SK-N-MC (cell line): ENCODE measurements around the gene AUTS2.

Experiments
- DNase-seq: peaks from one replicate; pipeline ENCODE4 v3.0.0-alpha.2; 2011; ENCODE audit warnings: low read depth, low spot score
- H3K27ac ChIP-seq: fragments of 200-600 bp; sonication (generic); 2 replicates; pipeline ENCODE4 v1.5.1; 2016; ENCODE audit warnings: mixed run types
- H3K36me3 ChIP-seq: fragments of 200-600 bp; sonication (generic); 2 replicates; pipeline ENCODE4 v1.6.1; 2017; ENCODE audit warnings: antibody characterized with exemption, low read length, mixed read lengths; ENCODE audit not compliant: insufficient read depth
- H3K4me3 ChIP-seq: fragments of 200-600 bp; sonication (generic); 2 replicates; pipeline ENCODE4 v1.5.1; 2016
- H3K9ac ChIP-seq: fragments of 200-600 bp; sonication (generic); 2 replicates; pipeline ENCODE4 v1.8.0; 2017; ENCODE audit warnings: mixed run types, mixed read lengths; ENCODE audit not compliant: insufficient read length
- H3K9me3 ChIP-seq: fragments of 200-600 bp; sonication (generic); 2 replicates; pipeline ENCODE4 v1.6.1; 2017; ENCODE audit warnings: low read depth, mild to moderate bottlenecking, antibody characterized with exemption, low read length, moderate library complexity, mixed read lengths
- EZH2 ChIP-seq: fragments of 200-600 bp; sonication (generic); IDR thresholded peaks from one replicate; pipeline ENCODE4 v1.6.1; 2017; ENCODE audit warnings: antibody characterized with exemption
- FOXP2 ChIP-seq: optimal IDR thresholded peaks from 2 replicates; pipeline ENCODE3; 2011; ENCODE audit warnings: mild to moderate bottlenecking, moderate library complexity; ENCODE audit not compliant: insufficient read depth; ENCODE audit errors: extremely low read length, control extremely low read depth
- POLR2AphosphoS5 ChIP-seq: IDR thresholded peaks from 2 replicates; pipeline ENCODE4 v1.6.1; 2012; ENCODE audit warnings: mild to moderate bottlenecking, low read depth, low read length, borderline replicate concordance

Gene AUTS2

DNA sequence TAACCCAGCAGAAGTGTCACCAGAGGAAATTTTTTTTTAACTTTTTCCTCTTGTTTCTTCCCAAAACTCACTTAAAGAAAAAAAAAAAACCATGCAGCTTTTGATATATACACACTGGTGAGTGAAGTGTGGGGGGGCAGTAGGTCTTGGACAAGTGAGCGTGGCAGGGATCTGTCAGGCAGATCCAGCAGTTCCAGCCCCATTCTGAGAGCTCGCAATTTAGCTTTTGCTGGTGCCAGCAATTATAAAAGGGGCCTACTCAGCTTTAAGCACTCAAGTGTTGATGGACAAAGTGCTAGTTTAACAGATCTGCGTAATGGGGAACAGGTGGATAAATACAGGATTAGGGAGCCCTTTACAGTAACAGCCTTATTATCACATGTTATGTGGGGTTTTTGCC lies 914.5 kb downstream of the AUTS2 start:
- no peak for DNase-seq
- Histone ChIP-seq H3K9me3 (no peaks in the 10 kb centered on the region), H3K9ac (no peak overlapping the region), H3K27ac (no peak overlapping the region), H3K36me3 (no peaks in the 10 kb centered on the region), H3K4me3 (peak overlapping the region; percentile 49)
- TF ChIP-seq POLR2AphosphoS5 (no peak; the same call in 1 of the 2 replicates), FOXP2 (no peak), EZH2 (no peak)

DNA sequence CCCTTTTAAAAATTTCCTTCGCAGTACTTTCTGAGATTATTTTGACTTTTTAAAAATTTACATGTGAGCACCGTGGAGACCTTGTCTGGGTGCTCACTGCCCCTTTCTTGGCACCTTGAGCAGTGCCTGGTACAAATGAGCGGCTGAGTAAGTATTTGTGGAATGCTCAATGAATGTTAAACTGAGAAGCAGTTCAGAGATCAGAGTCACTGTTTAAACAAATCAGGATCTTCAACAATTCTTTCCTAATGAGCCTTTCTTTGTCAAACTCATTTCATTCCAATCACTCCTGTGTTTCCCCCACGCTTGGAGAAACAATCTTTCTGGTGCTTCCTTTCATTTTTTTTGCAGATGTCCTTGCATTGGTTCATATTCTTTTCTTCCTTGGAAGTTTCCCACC lies 922.3 kb downstream of the AUTS2 start:
- DNase-seq = no peak
- Histone ChIP-seq H3K9ac (no peak overlapping the region), H3K4me3 (no peak overlapping the region), H3K9me3 (no peaks in the 10 kb centered on the region), H3K27ac (no peak overlapping the region), H3K36me3 (no peaks in the 10 kb centered on the region)
- no peak for TF ChIP-seq POLR2AphosphoS5
- no peak for TF ChIP-seq EZH2
- no peak for TF ChIP-seq FOXP2

DNA sequence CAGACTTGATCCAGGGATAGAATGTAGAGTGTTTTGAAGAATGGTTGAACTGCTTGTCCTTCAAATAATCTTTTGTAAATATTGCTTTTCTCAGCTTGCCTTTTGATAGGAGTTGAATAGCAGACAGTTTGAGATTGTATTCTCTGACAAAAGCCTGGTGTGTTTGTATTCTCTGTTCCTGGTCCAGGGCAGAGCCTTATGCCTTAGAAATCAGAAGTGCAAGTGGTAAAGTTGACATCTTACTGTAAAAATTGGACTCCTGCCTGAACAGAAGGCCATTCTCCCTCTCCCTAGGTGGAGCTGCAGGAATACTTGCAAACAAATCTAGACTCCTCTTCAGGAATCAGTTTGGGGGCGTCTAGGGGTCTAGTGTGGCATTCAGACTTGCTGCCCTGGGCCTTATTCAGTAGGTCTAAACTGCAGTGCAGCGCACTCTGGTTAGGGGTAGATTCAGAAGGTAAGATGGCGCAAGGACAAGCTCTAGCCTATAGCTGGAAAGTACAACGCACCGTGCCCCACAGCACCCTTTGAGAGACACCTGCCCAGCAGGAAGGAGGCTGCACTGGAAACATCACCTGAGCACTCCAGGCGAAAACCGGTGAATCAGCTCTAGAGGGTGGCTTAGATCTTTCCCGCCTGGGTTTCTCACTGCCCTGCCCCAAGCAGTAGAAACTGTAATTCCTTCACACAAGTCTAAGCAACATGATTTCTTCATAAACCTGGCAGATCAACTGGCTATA lies 925.1 kb downstream of the AUTS2 start:
- Histone ChIP-seq H3K36me3 (no peaks in the 10 kb centered on the region), H3K9ac (no peak overlapping the region), H3K4me3 (no peak overlapping the region), H3K27ac (no peak overlapping the region), H3K9me3 (no peaks in the 10 kb centered on the region)
- no peak for TF ChIP-seq FOXP2
- TF ChIP-seq POLR2AphosphoS5 = no peak
- no peak for TF ChIP-seq EZH2
- no peak for DNase-seq

DNA sequence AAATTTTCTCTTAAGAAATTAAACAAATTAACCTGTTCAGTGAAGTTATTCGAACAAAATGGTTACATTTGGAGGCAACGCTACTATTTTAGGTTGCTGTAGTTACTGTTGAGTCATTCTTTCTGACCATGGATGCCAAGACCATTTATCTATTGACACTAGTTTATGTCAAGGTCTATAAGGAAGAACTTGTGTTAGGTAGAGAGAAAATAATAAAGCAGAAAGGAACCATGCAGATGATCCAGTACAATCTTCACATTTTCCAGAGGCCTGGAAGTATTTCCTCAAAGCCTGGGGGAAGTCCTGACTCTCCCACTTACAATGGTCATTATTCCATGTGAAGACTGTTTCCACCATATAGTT lies 925.7 kb downstream of the AUTS2 start:
- no peak overlapping the region for H3K27ac ChIP-seq
- H3K4me3 ChIP-seq = no peak overlapping the region
- no peak overlapping the region for H3K9ac ChIP-seq
- no peak for DNase-seq
- no peaks in the 10 kb centered on the region for H3K36me3 ChIP-seq
- H3K9me3 ChIP-seq = no peaks in the 10 kb centered on the region
- TF ChIP-seq POLR2AphosphoS5 (no peak), EZH2 (no peak), FOXP2 (no peak)

DNA sequence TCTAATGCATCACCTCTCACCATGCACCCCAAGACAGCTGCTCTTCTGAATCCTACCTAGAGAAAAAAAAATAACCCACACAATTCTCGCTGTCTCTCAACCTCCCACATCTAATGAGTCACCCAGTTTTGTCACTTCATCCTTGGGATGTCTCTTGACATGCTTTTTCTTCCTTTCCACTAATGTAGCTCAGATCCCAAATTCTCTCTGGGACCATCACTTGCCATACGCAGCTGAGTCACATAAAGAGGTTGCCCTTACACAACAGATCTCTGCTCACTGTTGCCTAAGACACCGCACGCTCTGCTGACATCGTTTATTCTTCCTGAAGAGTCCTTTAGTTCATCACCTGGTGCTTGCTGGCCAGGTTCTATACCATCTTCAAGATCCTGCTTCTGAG lies 927.7 kb downstream of the AUTS2 start:
- Histone ChIP-seq H3K27ac (no peak overlapping the region), H3K9me3 (no peaks in the 10 kb centered on the region), H3K9ac (no peak overlapping the region), H3K4me3 (no peak overlapping the region), H3K36me3 (no peaks in the 10 kb centered on the region)
- DNase-seq = no peak
- no peak for TF ChIP-seq EZH2
- TF ChIP-seq POLR2AphosphoS5 = no peak
- no peak for TF ChIP-seq FOXP2

DNA sequence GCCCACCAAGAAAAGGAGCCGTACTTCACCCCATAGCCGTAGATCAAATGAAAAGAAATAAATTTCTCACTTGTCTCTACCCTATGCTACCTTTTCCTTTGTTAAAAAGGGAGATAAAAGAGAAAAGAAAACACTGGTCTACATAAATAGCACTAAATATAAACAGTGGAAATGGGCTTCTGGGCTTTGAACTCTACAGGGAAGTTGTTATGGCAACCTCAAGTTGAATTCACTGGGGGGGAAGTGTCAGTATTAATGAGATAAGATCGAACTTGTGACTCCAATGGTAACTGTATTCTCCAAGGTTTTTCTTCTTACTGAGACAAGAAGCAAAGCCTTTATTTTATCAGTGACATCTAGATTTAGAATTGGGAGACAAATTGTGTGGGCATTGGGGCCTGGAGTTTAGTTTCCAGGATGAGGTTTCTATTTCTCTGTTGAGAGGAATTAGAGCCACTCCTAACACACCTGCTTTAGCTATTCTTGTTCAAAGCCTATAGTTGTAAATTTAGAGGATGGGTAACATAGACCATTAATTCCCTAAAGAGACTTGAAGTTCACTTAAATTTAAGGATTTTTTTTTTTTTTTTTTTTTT lies 929.3 kb downstream of the AUTS2 start:
- TF ChIP-seq POLR2AphosphoS5 = no peak
- TF ChIP-seq FOXP2 = no peak
- no peak for TF ChIP-seq EZH2

DNA sequence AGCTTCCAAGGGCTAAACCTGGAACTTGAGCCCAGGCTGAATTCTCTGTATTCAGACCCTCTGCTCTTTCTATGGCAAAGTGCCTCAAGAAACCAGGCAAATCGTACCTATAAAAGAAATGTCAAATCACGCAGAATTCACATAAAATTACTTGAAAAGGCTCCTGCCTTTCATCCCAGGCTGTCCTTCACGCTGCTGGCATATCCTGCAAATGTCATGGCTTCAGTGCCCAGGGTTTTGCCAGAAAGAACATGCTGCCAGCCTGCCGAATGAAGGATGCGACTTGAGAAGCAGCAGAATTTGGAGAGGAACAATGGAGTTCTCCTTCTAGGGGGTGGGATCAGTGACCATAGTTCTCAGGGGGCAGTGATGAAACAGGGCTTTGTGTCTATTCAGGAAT lies 931.2 kb downstream of the AUTS2 start:
- Histone ChIP-seq H3K36me3 (no peaks in the 10 kb centered on the region), H3K9ac (no peak overlapping the region), H3K9me3 (no peaks in the 10 kb centered on the region), H3K4me3 (no peak overlapping the region), H3K27ac (no peak overlapping the region)
- no peak for DNase-seq
- TF ChIP-seq FOXP2 = no peak
- no peak for TF ChIP-seq EZH2
- no peak for TF ChIP-seq POLR2AphosphoS5

More for the DNA sequence above, 929.3 kb downstream of the AUTS2 start:
- H3K4me3 ChIP-seq = no peak overlapping the region
- no peak overlapping the region for H3K27ac ChIP-seq
- no peak for DNase-seq
- no peak overlapping the region for H3K9ac ChIP-seq
- no peaks in the 10 kb centered on the region for H3K36me3 ChIP-seq
- no peaks in the 10 kb centered on the region for H3K9me3 ChIP-seq

DNA sequence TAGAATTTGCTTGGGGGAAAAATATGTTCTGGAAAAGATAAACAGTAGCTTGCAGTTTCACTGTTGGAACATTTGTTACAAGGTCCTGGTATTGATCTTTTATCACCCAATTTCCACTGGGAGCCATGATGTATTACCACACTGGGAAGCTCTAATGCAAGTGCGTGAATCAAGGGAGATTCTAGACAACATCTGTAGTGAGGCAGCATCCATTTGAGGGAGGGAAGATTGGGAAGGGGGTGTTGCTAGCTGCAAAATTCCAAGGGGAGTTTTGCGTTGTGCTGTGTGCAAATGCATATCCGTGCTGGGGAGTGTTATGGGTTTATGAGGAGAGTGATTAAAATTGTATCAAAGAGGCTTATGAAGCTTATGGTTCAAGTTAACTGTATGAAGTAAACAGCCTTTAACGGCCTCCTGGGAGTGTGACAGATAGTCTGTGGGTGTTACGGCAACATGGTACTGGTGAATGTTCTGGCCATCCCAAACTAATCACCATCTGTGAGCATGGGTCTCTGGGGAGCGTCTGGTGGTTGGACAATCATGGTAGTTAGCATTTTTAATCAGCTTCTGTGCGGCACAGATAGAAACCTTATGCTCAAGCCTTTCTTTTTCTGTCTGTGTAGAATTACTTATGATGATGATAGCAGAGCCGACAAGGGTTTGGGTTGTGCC lies 931.8 kb downstream of the AUTS2 start:
- Histone ChIP-seq H3K27ac (no peak overlapping the region), H3K9me3 (no peaks in the 10 kb centered on the region), H3K36me3 (no peaks in the 10 kb centered on the region), H3K4me3 (no peak overlapping the region), H3K9ac (no peak overlapping the region)
- no peak for DNase-seq
- no peak for TF ChIP-seq EZH2
- no peak for TF ChIP-seq FOXP2
- no peak for TF ChIP-seq POLR2AphosphoS5

DNA sequence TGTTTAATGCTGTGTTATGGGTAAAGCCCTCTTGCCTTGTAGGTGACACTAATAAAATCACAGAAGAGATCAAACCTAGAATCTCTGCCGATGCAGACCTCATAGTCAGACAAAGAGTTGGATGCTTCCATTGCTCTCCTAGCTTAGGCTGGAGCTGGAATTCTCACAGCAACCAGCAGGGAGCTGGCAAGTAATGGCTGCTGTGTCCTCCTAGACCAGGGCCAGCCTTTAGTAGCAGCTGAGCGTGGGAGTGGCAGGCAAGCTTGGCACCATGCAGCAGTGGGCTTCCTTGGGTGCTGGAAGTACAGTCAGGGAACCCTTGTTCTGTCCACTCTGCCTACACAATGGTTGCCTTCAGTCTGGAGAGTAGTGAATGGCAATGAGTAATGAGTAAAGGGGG lies 935.3 kb downstream of the AUTS2 start:
- TF ChIP-seq FOXP2 = no peak
- no peak for TF ChIP-seq EZH2
- no peak for TF ChIP-seq POLR2AphosphoS5
- Histone ChIP-seq H3K27ac (no peak overlapping the region), H3K9me3 (no peaks in the 10 kb centered on the region), H3K9ac (no peak overlapping the region), H3K4me3 (no peak overlapping the region), H3K36me3 (no peaks in the 10 kb centered on the region)
- DNase-seq = no peak
